ENCODE measurements around the gene RIOX2.

RIOX2 gene

DNA sequence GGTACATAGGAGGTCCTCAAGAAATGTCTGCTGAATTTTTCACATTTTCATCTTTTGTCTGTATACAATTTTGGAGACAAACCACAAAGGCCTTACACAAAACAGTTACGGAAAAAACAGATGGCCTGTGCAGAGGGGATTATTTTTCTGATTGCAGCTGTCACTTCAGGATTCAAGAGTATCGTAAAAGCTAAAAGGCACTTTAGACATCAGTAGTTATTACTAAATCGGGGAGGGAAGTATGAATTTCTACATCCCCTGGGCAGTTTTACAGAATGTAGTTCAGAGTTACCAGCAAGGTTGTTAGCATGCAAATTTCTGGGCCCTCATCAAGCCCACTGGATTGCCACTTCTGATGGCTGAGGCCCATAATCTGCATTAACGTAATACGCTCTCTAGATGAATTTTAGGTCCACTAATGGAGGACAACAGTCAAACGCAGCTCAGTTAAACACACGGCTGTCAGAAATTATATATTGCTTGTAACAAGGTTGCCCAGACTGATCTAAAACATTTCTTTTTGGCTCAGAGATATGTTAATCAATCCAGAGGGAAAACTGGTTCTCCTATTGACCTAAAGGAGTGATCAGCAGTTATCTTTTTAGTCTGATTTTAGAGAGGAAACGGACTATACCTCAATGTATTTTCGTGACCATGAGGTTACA is 1.1 kb downstream of the RIOX2 start:
- Histone ChIP-seq H3K9me2 (replicated peaks; ENCODE audit: insufficient read depth, low read length) (no peaks in the 10 kb centered on the region), H3K27me3 (replicated peaks; ENCODE audit: insufficient read depth, low read length) (no peaks in the 10 kb centered on the region), H3K27ac (ENCODE audit: low read length) (peak overlapping the region; percentile 33; the same call in 1 of the 2 replicates), H3K4me3 (ENCODE audit: low read length) (peak overlapping the region; percentile 64), H3K79me2 (ENCODE audit: low read length) (peaks cover 58% of the 10 kb centered on the region), H3F3A (ENCODE audit: insufficient read depth, low read length) (peaks cover 22% of the 10 kb centered on the region), H3K4me2 (ENCODE audit: low read depth, low read length) (peak overlapping the region; percentile 84), H3K4me1 (ENCODE audit: low read length) (peaks cover 43% of the 10 kb centered on the region), H3K9me3 (replicated peaks; ENCODE audit: insufficient read depth, low read length) (no peaks in the 10 kb centered on the region), H3K36me3 (replicated peaks; ENCODE audit: insufficient read depth, low read length) (0 out of 2 replicates have a peak, but pooled peaks cover 9% of the 10 kb centered on the region), H3K9ac (ENCODE audit: low read length) (peak overlapping the region; percentile 49), H4K20me1 (ENCODE audit: insufficient read depth, low read length) (no peaks in the 10 kb centered on the region), H2AFZ (ENCODE audit: low read length) (peak overlapping the region; percentile 23)
- DNase-seq = no peak
- TF ChIP-seq, protein P1, sequence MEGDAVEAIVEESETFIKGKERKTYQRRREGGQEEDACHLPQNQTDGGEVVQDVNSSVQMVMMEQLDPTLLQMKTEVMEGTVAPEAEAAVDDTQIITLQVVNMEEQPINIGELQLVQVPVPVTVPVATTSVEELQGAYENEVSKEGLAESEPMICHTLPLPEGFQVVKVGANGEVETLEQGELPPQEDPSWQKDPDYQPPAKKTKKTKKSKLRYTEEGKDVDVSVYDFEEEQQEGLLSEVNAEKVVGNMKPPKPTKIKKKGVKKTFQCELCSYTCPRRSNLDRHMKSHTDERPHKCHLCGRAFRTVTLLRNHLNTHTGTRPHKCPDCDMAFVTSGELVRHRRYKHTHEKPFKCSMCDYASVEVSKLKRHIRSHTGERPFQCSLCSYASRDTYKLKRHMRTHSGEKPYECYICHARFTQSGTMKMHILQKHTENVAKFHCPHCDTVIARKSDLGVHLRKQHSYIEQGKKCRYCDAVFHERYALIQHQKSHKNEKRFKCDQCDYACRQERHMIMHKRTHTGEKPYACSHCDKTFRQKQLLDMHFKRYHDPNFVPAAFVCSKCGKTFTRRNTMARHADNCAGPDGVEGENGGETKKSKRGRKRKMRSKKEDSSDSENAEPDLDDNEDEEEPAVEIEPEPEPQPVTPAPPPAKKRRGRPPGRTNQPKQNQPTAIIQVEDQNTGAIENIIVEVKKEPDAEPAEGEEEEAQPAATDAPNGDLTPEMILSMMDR (IDR thresholded peaks at IDR 0.05; ENCODE audit: low read length) = no peak
- TF ChIP-seq EZH2 (optimal IDR thresholded peaks at IDR 0.05; ENCODE audit: low read depth, low read length) = no peak
- TF ChIP-seq EZH2phosphoT487 (IDR thresholded peaks at IDR 0.05; ENCODE audit: low read length) = no peak

DNA sequence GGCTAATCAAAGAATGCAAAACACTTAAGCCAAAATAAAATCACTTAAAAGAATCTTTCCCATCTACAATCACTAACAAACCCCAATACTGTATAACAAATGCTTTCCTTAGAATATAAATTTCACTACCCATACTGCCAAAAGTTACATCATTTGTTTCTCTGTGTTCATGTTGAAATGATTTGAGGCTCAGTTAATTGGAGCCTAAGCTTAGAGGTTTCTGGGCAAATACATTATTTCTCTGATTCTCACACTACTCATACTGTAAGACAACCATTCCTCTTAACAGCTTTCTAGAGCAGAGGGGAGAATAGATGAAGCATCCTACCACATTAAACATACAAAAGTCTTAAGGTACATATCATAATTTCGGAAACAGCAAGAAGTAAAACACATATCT is 2.1 kb downstream of the RIOX2 start:
- H3K9me3 ChIP-seq (replicated peaks; ENCODE audit: insufficient read depth, low read length) = no peaks in the 10 kb centered on the region
- H3K79me2 ChIP-seq (ENCODE audit: low read length) = peaks cover 66% of the 10 kb centered on the region
- peak overlapping the region; percentile 84 for H3K4me2 ChIP-seq (ENCODE audit: low read depth, low read length)
- TF ChIP-seq EZH2phosphoT487 (IDR thresholded peaks at IDR 0.05; ENCODE audit: low read length) (no peak), EZH2 (optimal IDR thresholded peaks at IDR 0.05; ENCODE audit: low read depth, low read length) (no peak)
- TF ChIP-seq, protein P1 (IDR thresholded peaks at IDR 0.05; ENCODE audit: low read length) = no peak
- no peak overlapping the region for H3K27ac ChIP-seq (ENCODE audit: low read length)
- H3K36me3 ChIP-seq (replicated peaks; ENCODE audit: insufficient read depth, low read length) = 0 out of 2 replicates have a peak, but pooled peaks cover 9% of the 10 kb centered on the region
- no peaks in the 10 kb centered on the region for H3K9me2 ChIP-seq (replicated peaks; ENCODE audit: insufficient read depth, low read length)
- no peaks in the 10 kb centered on the region for H3K27me3 ChIP-seq (replicated peaks; ENCODE audit: insufficient read depth, low read length)
- H3K9ac ChIP-seq (ENCODE audit: low read length) = no peak overlapping the region
- H3K4me1 ChIP-seq (ENCODE audit: low read length) = peaks cover 37% of the 10 kb centered on the region
- H2AFZ ChIP-seq (ENCODE audit: low read length) = no peak overlapping the region
- peaks cover 17% of the 10 kb centered on the region for H3F3A ChIP-seq (ENCODE audit: insufficient read depth, low read length)
- no peak for DNase-seq
- H3K4me3 ChIP-seq (ENCODE audit: low read length) = no peak overlapping the region
- no peaks in the 10 kb centered on the region for H4K20me1 ChIP-seq (ENCODE audit: insufficient read depth, low read length)

DNA sequence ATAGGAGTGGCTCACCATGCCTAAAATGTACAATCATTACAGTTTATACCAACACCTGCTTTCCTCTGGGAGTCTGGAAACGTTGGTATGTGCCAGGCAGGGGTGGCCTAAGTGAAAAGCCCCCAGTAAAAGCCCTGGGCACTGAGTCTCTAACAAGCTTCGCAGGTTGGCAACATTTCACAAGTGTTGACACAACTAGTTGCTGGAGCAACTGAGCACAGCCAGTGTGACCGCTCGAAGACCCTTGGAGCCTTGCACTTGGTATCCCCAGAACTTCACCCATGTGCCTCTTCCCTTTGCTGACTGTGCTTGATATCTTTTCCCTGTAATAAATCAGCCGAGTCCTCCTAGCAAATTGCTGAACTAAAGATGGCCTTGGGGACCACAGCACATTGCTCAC is 2.7 kb downstream of the RIOX2 start:
- Histone ChIP-seq H3K9me2 (replicated peaks; ENCODE audit: insufficient read depth, low read length) (no peaks in the 10 kb centered on the region), H3K9ac (ENCODE audit: low read length) (no peak overlapping the region), H3F3A (ENCODE audit: insufficient read depth, low read length) (peaks cover 11% of the 10 kb centered on the region), H3K4me3 (ENCODE audit: low read length) (no peak overlapping the region), H3K4me1 (ENCODE audit: low read length) (peaks cover 31% of the 10 kb centered on the region), H3K79me2 (ENCODE audit: low read length) (peaks cover 72% of the 10 kb centered on the region), H3K27me3 (replicated peaks; ENCODE audit: insufficient read depth, low read length) (no peaks in the 10 kb centered on the region), H3K36me3 (replicated peaks; ENCODE audit: insufficient read depth, low read length) (0 out of 2 replicates have a peak, but pooled peaks cover 9% of the 10 kb centered on the region), H3K4me2 (ENCODE audit: low read depth, low read length) (peak overlapping the region; percentile 84; the same call in 1 of the 2 replicates), H3K9me3 (replicated peaks; ENCODE audit: insufficient read depth, low read length) (no peaks in the 10 kb centered on the region), H4K20me1 (ENCODE audit: insufficient read depth, low read length) (no peaks in the 10 kb centered on the region), H3K27ac (ENCODE audit: low read length) (no peak overlapping the region), H2AFZ (ENCODE audit: low read length) (no peak overlapping the region)
- no peak for DNase-seq
- TF ChIP-seq EZH2 (optimal IDR thresholded peaks at IDR 0.05; ENCODE audit: low read depth, low read length) (no peak), EZH2phosphoT487 (IDR thresholded peaks at IDR 0.05; ENCODE audit: low read length) (no peak)
- TF ChIP-seq, protein P1 (IDR thresholded peaks at IDR 0.05; ENCODE audit: low read length) = no peak
